HepG2 (cell line): ENCODE data around the gene VRK1. TPM values are rescaled to one million over a fixed set of nuclear protein-coding genes. Genes with fewer than 3 reads are reported as not detected.
A peak's percentile ranks its signal among the peaks of the same experiment; 100 is the strongest.

ENCODE experiments used
- BRF2 ChIP-seq: sonication (generic); formaldehyde crosslinking; IDR thresholded peaks from 2 replicates; pipeline ENCODE4 v1.8.1; 2022; ENCODE audit warnings: mild to moderate bottlenecking, missing genetic modification reagents
- HOXA9 ChIP-seq: sonication (generic); formaldehyde crosslinking; IDR thresholded peaks from 2 replicates; pipeline ENCODE4 v1.8.1; 2022; ENCODE audit warnings: missing genetic modification reagents, mild to moderate bottlenecking, moderate library complexity, borderline replicate concordance
- IKZF1 ChIP-seq: fragments of 450-650 bp; IDR thresholded peaks from 2 replicates; pipeline ENCODE4 v1.7.1; 2016
- IKZF4 ChIP-seq: sonication (generic); formaldehyde crosslinking; IDR thresholded peaks from 2 replicates; pipeline ENCODE4 v1.5.1; 2020; ENCODE audit warnings: borderline replicate concordance, mild to moderate bottlenecking, low read depth, missing genetic modification reagents; ENCODE audit errors: not compliant biosample characterization
- NONO ChIP-seq, 2 experiments: fragments of 450-650 bp in 1 of 2; sonication (generic) in 1 of 2; formaldehyde crosslinking in 1 of 2; IDR thresholded peaks in 1 of 2; conservative IDR thresholded peaks in 1 of 2; 2 replicates each; pipeline versions ENCODE4 v1.6.1 to v1.8.0; 2017 to 2022; ENCODE audit warnings: mild to moderate bottlenecking in 1 of 2, missing genetic modification reagents in 1 of 2, moderate library complexity in 1 of 2
- SATB2 ChIP-seq: sonication (generic); formaldehyde crosslinking; IDR thresholded peaks from 2 replicates; pipeline ENCODE4 v1.5.0; 2020; ENCODE audit warnings: missing genetic modification reagents
- SIN3A ChIP-seq: IDR thresholded peaks from 2 replicates; pipeline ENCODE4 v1.6.1; 2011; ENCODE audit warnings: low read depth, mild to moderate bottlenecking, control low read depth, low read length, borderline replicate concordance
- TEAD3 ChIP-seq: optimal IDR thresholded peaks from 2 replicates; pipeline ENCODE3; 2016; ENCODE audit warnings: borderline replicate concordance
- ZNF350 ChIP-seq: sonication (generic); formaldehyde crosslinking; IDR thresholded peaks from 2 replicates; pipeline ENCODE4 v1.4.0; 2020; ENCODE audit warnings: mild to moderate bottlenecking, low read depth, missing genetic modification reagents, borderline replicate concordance
- ZNF597 ChIP-seq: sonication (generic); formaldehyde crosslinking; IDR thresholded peaks from 2 replicates; pipeline ENCODE4 v1.5.0; 2020; ENCODE audit warnings: missing genetic modification reagents
- ZNF639 ChIP-seq: conservative IDR thresholded peaks from 2 replicates; pipeline ENCODE4 v1.6.1; 2018; ENCODE audit warnings: missing genetic modification reagents
- polyA plus RNA-seq, 8 experiments: library from polyadenylated mRNA; depleted of rRNA in 3 of 8; stranded (reverse) in 7 of 8; unstranded in 1 of 8; fragments of >200 nt; fragmentation: Illumina TruSeq in 4 of 8; extraction: Trizol in 4 of 8; gene quantifications; 2 replicates each; pipeline versions ENCODE4 v1.2.1 to v1.2.3, GENCODE V29; 2011 to 2016; ENCODE audit warnings: low read depth in 4 of 8, missing spikeins in 1 of 8, mixed read lengths in 1 of 8; ENCODE audit not compliant: insufficient read depth in 1 of 8
- total RNA-seq, 5 experiments: library from RNA; depleted of rRNA; stranded (reverse); fragments of >200 nt; fragmentation: Illumina TruSeq; extraction: Trizol; gene quantifications; 2 replicates each; pipeline ENCODE4 v1.2.3, GENCODE V29; 2016; ENCODE audit warnings: low read depth in 1 of 5
- TF ChIP-seq, protein P1 (sequence below): sonication (generic); formaldehyde crosslinking; IDR thresholded peaks from 2 replicates; pipeline ENCODE4 v1.5.0; 2020; ENCODE audit warnings: mild to moderate bottlenecking, missing genetic modification reagents
- TF ChIP-seq, protein P2 (sequence below): sonication (generic); formaldehyde crosslinking; IDR thresholded peaks from 2 replicates; pipeline ENCODE4 v1.5.0; 2020; ENCODE audit warnings: mild to moderate bottlenecking, missing genetic modification reagents
- TF ChIP-seq, protein P3 (sequence below): sonication (generic); formaldehyde crosslinking; IDR thresholded peaks from 2 replicates; pipeline ENCODE4 v1.5.0; 2020; ENCODE audit warnings: missing genetic modification reagents

The VRK1 gene
- total and polyA plus RNA-seq, 2 of the 13 experiments (the other 11 are each of a cell fraction or from before 2014, with no cell fraction given) = 7.9 to 51.3 TPM

DNA sequence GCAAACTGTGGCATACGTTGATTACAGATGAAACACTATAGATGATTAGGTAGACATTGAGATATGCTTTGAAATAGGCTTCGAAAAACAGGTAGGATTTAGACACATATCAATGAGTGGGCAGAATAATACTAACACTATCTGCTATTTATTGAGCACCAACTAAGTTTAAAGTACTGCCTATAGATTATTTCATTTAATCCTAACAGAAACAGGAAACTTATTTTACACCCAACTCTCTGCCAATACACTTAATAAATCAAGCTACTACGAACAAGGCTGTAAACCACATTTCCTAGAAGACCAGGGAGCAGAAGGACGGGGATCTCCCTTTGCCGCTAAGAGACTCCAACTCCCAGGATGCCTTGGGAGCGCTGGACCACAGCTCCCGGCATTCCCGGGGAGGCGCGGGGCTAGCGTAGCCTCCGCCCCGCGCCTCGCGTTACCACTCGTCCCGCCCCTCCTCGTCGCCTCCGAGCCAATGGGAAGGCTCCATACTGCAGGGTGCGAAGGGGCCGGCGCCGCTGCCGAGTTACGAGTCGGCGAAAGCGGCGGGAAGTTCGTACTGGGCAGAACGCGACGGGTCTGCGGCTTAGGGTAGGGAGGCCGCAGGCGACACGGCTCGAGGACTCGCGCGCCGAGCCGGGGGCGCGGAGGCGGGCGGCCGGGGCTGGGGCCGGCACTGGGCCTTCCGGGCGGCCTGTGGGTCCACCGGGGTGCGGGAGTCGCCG, at the start of gene VRK1 (continued):
- TF ChIP-seq, protein P1, sequence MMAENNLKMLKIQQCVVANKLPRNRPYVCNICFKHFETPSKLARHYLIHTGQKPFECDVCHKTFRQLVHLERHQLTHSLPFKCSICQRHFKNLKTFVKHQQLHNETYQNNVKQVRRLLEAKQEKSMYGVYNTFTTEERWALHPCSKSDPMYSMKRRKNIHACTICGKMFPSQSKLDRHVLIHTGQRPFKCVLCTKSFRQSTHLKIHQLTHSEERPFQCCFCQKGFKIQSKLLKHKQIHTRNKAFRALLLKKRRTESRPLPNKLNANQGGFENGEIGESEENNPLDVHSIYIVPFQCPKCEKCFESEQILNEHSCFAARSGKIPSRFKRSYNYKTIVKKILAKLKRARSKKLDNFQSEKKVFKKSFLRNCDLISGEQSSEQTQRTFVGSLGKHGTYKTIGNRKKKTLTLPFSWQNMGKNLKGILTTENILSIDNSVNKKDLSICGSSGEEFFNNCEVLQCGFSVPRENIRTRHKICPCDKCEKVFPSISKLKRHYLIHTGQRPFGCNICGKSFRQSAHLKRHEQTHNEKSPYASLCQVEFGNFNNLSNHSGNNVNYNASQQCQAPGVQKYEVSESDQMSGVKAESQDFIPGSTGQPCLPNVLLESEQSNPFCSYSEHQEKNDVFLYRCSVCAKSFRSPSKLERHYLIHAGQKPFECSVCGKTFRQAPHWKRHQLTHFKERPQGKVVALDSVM = no peak
- TF ChIP-seq, protein P2, sequence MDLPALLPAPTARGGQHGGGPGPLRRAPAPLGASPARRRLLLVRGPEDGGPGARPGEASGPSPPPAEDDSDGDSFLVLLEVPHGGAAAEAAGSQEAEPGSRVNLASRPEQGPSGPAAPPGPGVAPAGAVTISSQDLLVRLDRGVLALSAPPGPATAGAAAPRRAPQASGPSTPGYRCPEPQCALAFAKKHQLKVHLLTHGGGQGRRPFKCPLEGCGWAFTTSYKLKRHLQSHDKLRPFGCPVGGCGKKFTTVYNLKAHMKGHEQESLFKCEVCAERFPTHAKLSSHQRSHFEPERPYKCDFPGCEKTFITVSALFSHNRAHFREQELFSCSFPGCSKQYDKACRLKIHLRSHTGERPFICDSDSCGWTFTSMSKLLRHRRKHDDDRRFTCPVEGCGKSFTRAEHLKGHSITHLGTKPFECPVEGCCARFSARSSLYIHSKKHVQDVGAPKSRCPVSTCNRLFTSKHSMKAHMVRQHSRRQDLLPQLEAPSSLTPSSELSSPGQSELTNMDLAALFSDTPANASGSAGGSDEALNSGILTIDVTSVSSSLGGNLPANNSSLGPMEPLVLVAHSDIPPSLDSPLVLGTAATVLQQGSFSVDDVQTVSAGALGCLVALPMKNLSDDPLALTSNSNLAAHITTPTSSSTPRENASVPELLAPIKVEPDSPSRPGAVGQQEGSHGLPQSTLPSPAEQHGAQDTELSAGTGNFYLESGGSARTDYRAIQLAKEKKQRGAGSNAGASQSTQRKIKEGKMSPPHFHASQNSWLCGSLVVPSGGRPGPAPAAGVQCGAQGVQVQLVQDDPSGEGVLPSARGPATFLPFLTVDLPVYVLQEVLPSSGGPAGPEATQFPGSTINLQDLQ (CRISPR knock-in tag) = no peak
- TF ChIP-seq IKZF1 (no peak), ZNF597 (CRISPR knock-in tag) (no peak), BRF2 (CRISPR knock-in tag) (no peak; the same call in 1 of the 2 replicates), HOXA9 (CRISPR knock-in tag) (no peak), ZNF350 (no peak), ZNF639 (CRISPR knock-in tag) (peak; percentile 60; the same call in 1 of the 2 replicates), TEAD3 (CRISPR knock-in tag) (peak; percentile 22), NONO (IDR thresholded peaks at IDR 0.05) (no peak), NONO (CRISPR knock-in tag; conservative IDR thresholded peaks at IDR 0.05) (peak; percentile 70; the same call in 1 of the 2 replicates), SATB2 (CRISPR knock-in tag) (no peak), SIN3A (peak; percentile 98), IKZF4 (CRISPR knock-in tag) (peak; percentile 60)
- TF ChIP-seq, protein P3, sequence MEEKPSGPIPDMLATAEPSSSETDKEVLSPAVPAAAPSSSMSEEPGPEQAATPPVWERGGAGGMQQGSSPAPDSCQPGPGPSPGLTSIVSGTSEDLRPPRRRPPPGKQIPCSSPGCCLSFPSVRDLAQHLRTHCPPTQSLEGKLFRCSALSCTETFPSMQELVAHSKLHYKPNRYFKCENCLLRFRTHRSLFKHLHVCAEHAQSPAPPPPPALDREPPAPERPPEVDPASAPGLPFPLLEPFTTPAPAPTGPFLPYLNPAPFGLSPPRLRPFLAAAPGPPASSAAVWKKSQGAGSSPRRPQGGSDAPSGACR = peak; percentile 52; the same call in 1 of the 2 replicates
- TF ChIP-seq, all 625 proteins: peak for 148
